Measurements from ENCODE around the gene CHRNA1. TPM values are rescaled to one million over a fixed set of nuclear protein-coding genes. Genes with fewer than 3 reads are reported as not detected.

Gene CHRNA1
- total and polyA plus RNA-seq, 9 of the 15 experiments (the other 6 are each of a cell fraction or from before 2014, with no cell fraction given): not detected

DNA sequence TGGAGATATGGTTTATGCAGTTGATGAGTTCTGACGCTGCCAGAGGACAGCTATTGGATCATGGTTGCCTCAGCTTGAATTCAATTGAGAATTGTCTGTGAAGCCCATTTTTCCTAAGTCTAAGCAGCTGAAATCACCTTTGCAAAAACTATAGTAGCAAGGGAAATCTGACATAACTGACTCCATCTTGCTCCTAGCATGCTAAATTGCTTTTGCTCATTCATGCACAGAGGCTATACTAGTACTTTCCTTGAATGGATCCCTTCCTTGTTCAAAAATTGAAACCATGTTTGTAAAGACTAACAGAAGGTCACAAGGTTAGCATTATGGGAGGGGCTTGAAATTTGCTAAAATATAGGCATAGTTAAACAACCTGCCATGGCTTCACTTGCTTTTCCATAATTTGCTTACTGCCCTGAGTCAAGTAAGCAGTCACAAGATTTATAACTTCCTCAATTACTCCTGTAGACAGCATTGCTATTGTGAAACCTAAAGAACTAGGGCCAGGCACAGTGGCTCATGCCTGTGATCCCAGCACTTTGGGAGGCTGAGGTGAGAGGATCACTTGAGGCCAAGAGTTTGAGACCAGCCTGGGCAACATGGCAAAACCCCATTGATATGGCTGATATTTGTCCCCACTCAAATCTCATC lies 41.2 kb downstream of the CHRNA1 start (continued):
- TF ChIP-seq, protein P1, sequence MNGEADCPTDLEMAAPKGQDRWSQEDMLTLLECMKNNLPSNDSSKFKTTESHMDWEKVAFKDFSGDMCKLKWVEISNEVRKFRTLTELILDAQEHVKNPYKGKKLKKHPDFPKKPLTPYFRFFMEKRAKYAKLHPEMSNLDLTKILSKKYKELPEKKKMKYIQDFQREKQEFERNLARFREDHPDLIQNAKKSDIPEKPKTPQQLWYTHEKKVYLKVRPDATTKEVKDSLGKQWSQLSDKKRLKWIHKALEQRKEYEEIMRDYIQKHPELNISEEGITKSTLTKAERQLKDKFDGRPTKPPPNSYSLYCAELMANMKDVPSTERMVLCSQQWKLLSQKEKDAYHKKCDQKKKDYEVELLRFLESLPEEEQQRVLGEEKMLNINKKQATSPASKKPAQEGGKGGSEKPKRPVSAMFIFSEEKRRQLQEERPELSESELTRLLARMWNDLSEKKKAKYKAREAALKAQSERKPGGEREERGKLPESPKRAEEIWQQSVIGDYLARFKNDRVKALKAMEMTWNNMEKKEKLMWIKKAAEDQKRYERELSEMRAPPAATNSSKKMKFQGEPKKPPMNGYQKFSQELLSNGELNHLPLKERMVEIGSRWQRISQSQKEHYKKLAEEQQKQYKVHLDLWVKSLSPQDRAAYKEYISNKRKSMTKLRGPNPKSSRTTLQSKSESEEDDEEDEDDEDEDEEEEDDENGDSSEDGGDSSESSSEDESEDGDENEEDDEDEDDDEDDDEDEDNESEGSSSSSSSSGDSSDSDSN (IDR thresholded peaks at IDR 0.05; ENCODE audit: borderline replicate concordance in 1 of 2, low read depth in 2 of 2, low read length in 2 of 2): no peak
- TF ChIP-seq NCOA6 (IDR thresholded peaks at IDR 0.05) (no peak), WHSC1 (IDR thresholded peaks at IDR 0.05; ENCODE audit: low read length) (no peak), NCOA2 (IDR thresholded peaks at IDR 0.05; ENCODE audit: partially characterized antibody in 2 of 2) (no peak), RBFOX2 (IDR thresholded peaks at IDR 0.05; ENCODE audit: low read depth, low read length) (no peak), OTX1 (CRISPR knock-in tag; IDR thresholded peaks at IDR 0.05) (no peak), ZFP1 (CRISPR knock-in tag; IDR thresholded peaks at IDR 0.05) (no peak), SIN3A (IDR thresholded peaks at IDR 0.05; ENCODE audit: borderline replicate concordance in 2 of 2, control insufficient read depth in 1 of 2, low read depth in 2 of 2, low read length in 2 of 2) (no peak), CCAR2 (IDR thresholded peaks at IDR 0.05; ENCODE audit: low read depth, low read length) (no peak), ZNF143 (CRISPR knock-in tag; IDR thresholded peaks at IDR 0.05) (no peak), RBM22 (IDR thresholded peaks at IDR 0.05; ENCODE audit: low read depth, low read length, poor library complexity, severe bottlenecking) (no peak), FIP1L1 (IDR thresholded peaks at IDR 0.05; ENCODE audit: low read depth, low read length, poor library complexity, severe bottlenecking) (no peak), HNRNPL (IDR thresholded peaks at IDR 0.05; ENCODE audit: low read depth, low read length) (no peak), PHB2 (IDR thresholded peaks at IDR 0.05; ENCODE audit: low read depth) (no peak), MBD2 (IDR thresholded peaks at IDR 0.05; ENCODE audit: borderline replicate concordance, low read depth) (no peak), MCM2 (IDR thresholded peaks at IDR 0.05; ENCODE audit: low read depth) (no peak)
- TF ChIP-seq, protein P2, sequence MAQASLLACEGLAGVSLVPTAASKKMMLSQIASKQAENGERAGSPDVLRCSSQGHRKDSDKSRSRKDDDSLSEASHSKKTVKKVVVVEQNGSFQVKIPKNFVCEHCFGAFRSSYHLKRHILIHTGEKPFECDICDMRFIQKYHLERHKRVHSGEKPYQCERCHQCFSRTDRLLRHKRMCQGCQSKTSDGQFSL (CRISPR knock-in tag; IDR thresholded peaks at IDR 0.05): no peak
- TF ChIP-seq, protein P2 (tag; IDR thresholded peaks at IDR 0.05): no peak
- TF ChIP-seq, protein P3, sequence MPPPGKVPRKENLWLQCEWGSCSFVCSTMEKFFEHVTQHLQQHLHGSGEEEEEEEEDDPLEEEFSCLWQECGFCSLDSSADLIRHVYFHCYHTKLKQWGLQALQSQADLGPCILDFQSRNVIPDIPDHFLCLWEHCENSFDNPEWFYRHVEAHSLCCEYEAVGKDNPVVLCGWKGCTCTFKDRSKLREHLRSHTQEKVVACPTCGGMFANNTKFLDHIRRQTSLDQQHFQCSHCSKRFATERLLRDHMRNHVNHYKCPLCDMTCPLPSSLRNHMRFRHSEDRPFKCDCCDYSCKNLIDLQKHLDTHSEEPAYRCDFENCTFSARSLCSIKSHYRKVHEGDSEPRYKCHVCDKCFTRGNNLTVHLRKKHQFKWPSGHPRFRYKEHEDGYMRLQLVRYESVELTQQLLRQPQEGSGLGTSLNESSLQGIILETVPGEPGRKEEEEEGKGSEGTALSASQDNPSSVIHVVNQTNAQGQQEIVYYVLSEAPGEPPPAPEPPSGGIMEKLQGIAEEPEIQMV (tag; conservative IDR thresholded peaks at IDR 0.05; ENCODE audit: low read depth): no peak
- TF ChIP-seq, protein P4, sequence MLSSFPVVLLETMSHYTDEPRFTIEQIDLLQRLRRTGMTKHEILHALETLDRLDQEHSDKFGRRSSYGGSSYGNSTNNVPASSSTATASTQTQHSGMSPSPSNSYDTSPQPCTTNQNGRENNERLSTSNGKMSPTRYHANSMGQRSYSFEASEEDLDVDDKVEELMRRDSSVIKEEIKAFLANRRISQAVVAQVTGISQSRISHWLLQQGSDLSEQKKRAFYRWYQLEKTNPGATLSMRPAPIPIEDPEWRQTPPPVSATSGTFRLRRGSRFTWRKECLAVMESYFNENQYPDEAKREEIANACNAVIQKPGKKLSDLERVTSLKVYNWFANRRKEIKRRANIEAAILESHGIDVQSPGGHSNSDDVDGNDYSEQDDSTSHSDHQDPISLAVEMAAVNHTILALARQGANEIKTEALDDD (IDR thresholded peaks at IDR 0.05): no peak

Measured in K562 (cell line).